SJSA1 (cell line): Measurements from ENCODE around the gene ZNF831. TPM values are rescaled to one million over a fixed set of nuclear protein-coding genes. Genes with fewer than 3 reads are reported as not detected.

ENCODE experiments used
- DNase-seq, 2 experiments: peaks; one replicate each; pipeline ENCODE4 v3.0.0-alpha.2; 2015 to 2020; ENCODE audit warnings: low spot score in 2 of 2, low read depth in 1 of 2
- H3K27ac ChIP-seq: fragments of 250-450 bp; sonication (Bioruptor Pico); 2 replicates; pipeline ENCODE4 v1.5.1; 2020; ENCODE audit warnings: mild to moderate bottlenecking, moderate library complexity
- H3K27me3 ChIP-seq: fragments of 250-450 bp; sonication (Bioruptor Pico); replicated peaks from 2 replicates; pipeline ENCODE4 v1.5.1; 2020; ENCODE audit warnings: mild to moderate bottlenecking, moderate library complexity
- H3K36me3 ChIP-seq: fragments of 250-450 bp; sonication (Bioruptor Pico); 2 replicates; pipeline ENCODE4 v1.5.1; 2020; ENCODE audit warnings: mild to moderate bottlenecking
- H3K4me1 ChIP-seq: fragments of 250-450 bp; sonication (Bioruptor Pico); replicated peaks from 2 replicates; pipeline ENCODE4 v1.6.1; 2021; ENCODE audit warnings: mild to moderate bottlenecking
- H3K4me3 ChIP-seq: fragments of 250-450 bp; sonication (Bioruptor Pico); 2 replicates; pipeline ENCODE4 v1.5.1; 2020; ENCODE audit warnings: mild to moderate bottlenecking
- H3K9me3 ChIP-seq: fragments of 250-450 bp; sonication (Bioruptor Pico); replicated peaks from 2 replicates; pipeline ENCODE4 v1.5.1; 2020; ENCODE audit warnings: mild to moderate bottlenecking
- total RNA-seq: library from RNA; depleted of rRNA; stranded (reverse); fragments of >200 nt; shearing (Covaris generic); gene quantifications from 2 replicates; pipeline ENCODE4 v1.2.3, GENCODE V29; 2014; rRNA removed

ZNF831 gene
- total RNA-seq, 1 experiment from 2014 or later: not detected

GRCh38 chr20:59300333-59301081 lies 136.9 kb downstream of the ZNF831 start, which contains the start of gene EDN3:
EDN3 (plus strand) TSS chr20:59300611; CDS start chr20:59300813, 202 bp downstream.
- no peak within 1 kb of the TSS for H3K27ac ChIP-seq
- no peak within 1 kb of the TSS for H3K4me3 ChIP-seq
- H3K36me3 ChIP-seq: no peaks in the 10 kb centered on the region
- H3K9me3 ChIP-seq: no peaks in the 10 kb centered on the region
- H3K27me3 ChIP-seq: peaks cover 32% of the 10 kb centered on the region
- DNase-seq: no peak
- no peaks in the 10 kb centered on the region for H3K4me1 ChIP-seq

GRCh38 chr20:59301343-59302007 lies 137.9 kb downstream of the ZNF831 start:
- Histone ChIP-seq H3K36me3 (no peaks in the 10 kb centered on the region), H3K4me3 (no peak overlapping the region), H3K9me3 (no peaks in the 10 kb centered on the region), H3K27ac (no peak overlapping the region), H3K27me3 (peaks cover 36% of the 10 kb centered on the region), H3K4me1 (no peaks in the 10 kb centered on the region)
- DNase-seq: no peak

GRCh38 chr20:59305908-59306655 lies 142.5 kb downstream of the ZNF831 start:
- Histone ChIP-seq H3K27me3 (peaks cover 11% of the 10 kb centered on the region; the same call in 1 of the 2 replicates), H3K4me3 (no peak overlapping the region), H3K36me3 (no peaks in the 10 kb centered on the region), H3K4me1 (no peaks in the 10 kb centered on the region), H3K9me3 (no peaks in the 10 kb centered on the region), H3K27ac (no peak overlapping the region)
- no peak for DNase-seq

GRCh38 chr20:59307270-59307669 lies 143.6 kb downstream of the ZNF831 start:
- Histone ChIP-seq H3K4me1 (no peaks in the 10 kb centered on the region), H3K9me3 (no peaks in the 10 kb centered on the region), H3K27me3 (peaks cover 8% of the 10 kb centered on the region; the same call in 1 of the 2 replicates), H3K27ac (no peak overlapping the region), H3K4me3 (no peak overlapping the region), H3K36me3 (no peaks in the 10 kb centered on the region)
- no peak for DNase-seq

Other genes starting within 250 kb of the ZNF831 start
- 43.9 and 50.0 TPM in 2 replicates for gene NELFCD, start 182.6 kb upstream of the ZNF831 start, total RNA-seq
- gene CTSZ, start 156.6 kb upstream of the ZNF831 start, total RNA-seq: 140 and 168 TPM in 2 replicates
- gene TUBB1, start 144.4 kb upstream of the ZNF831 start, total RNA-seq: 0.05 TPM in 1 of 2 replicates, not detected in the other
- 47.4 and 48.4 TPM in 2 replicates for gene ATP5F1E, start 131.5 kb upstream of the ZNF831 start, total RNA-seq
- gene PRELID3B, start 121.0 kb upstream of the ZNF831 start, total RNA-seq: 102 and 127 TPM in 2 replicates
- gene EDN3, start 136.8 kb downstream of the ZNF831 start, total RNA-seq: not detected in 2 replicates